Erythroblast (primary cell): ENCODE measurements around the gene VRK3.

Experiments
- GATA1 ChIP-seq: IDR thresholded peaks from 2 replicates; pipeline ENCODE4 v1.6.1; 2011; ENCODE audit warnings: low read depth, mild to moderate bottlenecking, control low read depth, low read length, moderate library complexity
- POLR2A ChIP-seq: IDR thresholded peaks from 2 replicates; pipeline ENCODE4 v1.6.1; 2011; ENCODE audit warnings: mild to moderate bottlenecking, low read length

DNA sequence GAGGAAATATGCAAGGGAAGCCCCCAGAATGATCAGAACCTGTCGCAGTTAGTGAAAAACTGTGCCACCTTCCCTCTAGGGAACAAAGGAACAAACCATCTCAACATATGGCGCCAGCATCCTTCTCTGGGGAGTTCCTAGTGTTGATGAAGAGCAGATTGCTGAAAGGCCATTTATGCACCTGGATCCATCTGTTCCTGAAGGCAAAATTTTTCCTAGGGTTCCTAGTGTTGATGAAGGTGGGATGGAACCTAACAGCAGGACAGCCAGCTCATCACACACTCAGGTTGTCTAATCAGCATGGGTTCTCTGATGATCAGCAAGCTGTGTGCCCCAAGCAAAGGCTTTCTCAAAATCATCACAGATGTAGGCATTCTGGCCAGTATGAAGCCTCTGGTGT lies 33.3 kb upstream of the VRK3 start:
- TF ChIP-seq POLR2A (no peak), GATA1 (no peak)
